GM23338 (cell line): Measurements from ENCODE around the gene S100A16. TPM values are rescaled to one million over a fixed set of nuclear protein-coding genes. Genes with fewer than 3 reads are reported as not detected.

Experiments
- ATAC-seq: fragments of 200-7000 bp; cut with Tn5 transposase; 3 replicates; pipeline ENCODE4 v1.9.1; 2020
- DNase-seq: peaks from one replicate; pipeline ENCODE4 v3.0.0-alpha.2; 2015; ENCODE audit warnings: low spot score
- H2AFZ ChIP-seq: fragments of 200-600 bp; sonication (generic); 2 replicates; pipeline ENCODE4 v1.8.0; 2016; ENCODE audit warnings: antibody characterized with exemption, mild to moderate bottlenecking, moderate library complexity
- H3F3A ChIP-seq: fragments of 200-600 bp; sonication (generic); replicated peaks from 2 replicates; pipeline ENCODE4 v1.8.0; 2017; ENCODE audit warnings: antibody characterized with exemption, mixed run types, low read depth
- H3K27ac ChIP-seq: fragments of 200-600 bp; sonication (generic); 2 replicates; pipeline ENCODE4 v1.6.1; 2016; ENCODE audit warnings: low read depth
- H3K27me3 ChIP-seq: fragments of 200-600 bp; sonication (generic); 2 replicates; pipeline ENCODE4 v1.8.0; 2016; ENCODE audit warnings: mild to moderate bottlenecking, mixed run types, moderate library complexity; ENCODE audit not compliant: insufficient read depth
- H3K36me3 ChIP-seq: fragments of 200-600 bp; sonication (generic); 2 replicates; pipeline ENCODE4 v1.8.0; 2016; ENCODE audit warnings: mild to moderate bottlenecking; ENCODE audit not compliant: insufficient read depth
- H3K4me1 ChIP-seq: fragments of 200-600 bp; sonication (generic); 2 replicates; pipeline ENCODE4 v1.8.0; 2016; ENCODE audit warnings: mild to moderate bottlenecking, moderate library complexity; ENCODE audit not compliant: insufficient read depth
- H3K4me2 ChIP-seq: fragments of 200-600 bp; sonication (generic); 2 replicates; pipeline ENCODE4 v1.7.1; 2017; ENCODE audit warnings: mixed run types
- H3K4me3 ChIP-seq: fragments of 200-600 bp; sonication (generic); 2 replicates; pipeline ENCODE4 v1.6.1; 2016; ENCODE audit warnings: mixed run types
- H3K79me2 ChIP-seq: fragments of 200-600 bp; sonication (generic); replicated peaks from 2 replicates; pipeline ENCODE4 v1.8.0; 2017; ENCODE audit warnings: mild to moderate bottlenecking; ENCODE audit not compliant: insufficient read depth
- H3K9me2 ChIP-seq: fragments of 200-600 bp; sonication (generic); 2 replicates; pipeline ENCODE4 v1.8.0; 2017; ENCODE audit not compliant: insufficient read depth
- H4K20me1 ChIP-seq: fragments of 200-600 bp; sonication (generic); replicated peaks from 2 replicates; pipeline ENCODE4 v1.8.0; 2017; ENCODE audit warnings: mild to moderate bottlenecking; ENCODE audit not compliant: insufficient read depth
- H3K27ac Mint-ChIP-seq: 2 replicates; pipeline ENCODE4 v1.8.0; 2020; ENCODE audit warnings: inconsistent platforms, mild to moderate bottlenecking, moderate library complexity, mixed read lengths
- H3K27me3 Mint-ChIP-seq: 3 replicates; pipeline ENCODE4 v1.8.0; 2022; ENCODE audit warnings: low read depth, mild to moderate bottlenecking, moderate library complexity, mixed read lengths, inconsistent platforms; ENCODE audit not compliant: insufficient read depth, poor library complexity
- H3K36me3 Mint-ChIP-seq: 3 replicates; pipeline ENCODE4 v1.8.0; 2021; ENCODE audit warnings: low read depth, mild to moderate bottlenecking, inconsistent platforms, moderate library complexity, mixed read lengths
- H3K4me1 Mint-ChIP-seq: 3 replicates; pipeline ENCODE4 v1.8.0; 2020; ENCODE audit warnings: mild to moderate bottlenecking, inconsistent platforms, mixed read lengths
- H3K4me3 Mint-ChIP-seq: 3 replicates; pipeline ENCODE4 v1.8.0; 2021; ENCODE audit warnings: moderate library complexity, mild to moderate bottlenecking, inconsistent platforms, mixed read lengths
- H3K9me3 Mint-ChIP-seq: 3 replicates; pipeline ENCODE4 v1.8.0; 2020; ENCODE audit warnings: moderate library complexity, mild to moderate bottlenecking, inconsistent platforms, mixed read lengths
- CREB1 ChIP-seq: fragments of 250-450 bp; sonication (Bioruptor Pico); IDR thresholded peaks from 2 replicates; pipeline ENCODE4 v1.5.0; 2020; ENCODE audit warnings: low read depth, mild to moderate bottlenecking, moderate library complexity
- EZH2 ChIP-seq: fragments of 200-600 bp; sonication (generic); IDR thresholded peaks from one replicate; pipeline ENCODE4 v1.8.0; 2017; ENCODE audit warnings: antibody characterized with exemption, mild to moderate bottlenecking, low read depth; ENCODE audit not compliant: unreplicated experiment
- EZH2phosphoT487 ChIP-seq: fragments of 200-600 bp; sonication (generic); IDR thresholded peaks from one replicate; pipeline ENCODE4 v1.8.1; 2018; ENCODE audit warnings: antibody characterized with exemption; ENCODE audit not compliant: unreplicated experiment
- JUNB ChIP-seq: IDR thresholded peaks from one replicate; pipeline ENCODE4 v1.6.1; 2016; ENCODE audit warnings: antibody characterized with exemption; ENCODE audit not compliant: unreplicated experiment
- NANOG ChIP-seq: IDR thresholded peaks from 2 replicates; pipeline ENCODE4 v1.6.1; 2016; ENCODE audit warnings: antibody characterized with exemption, borderline replicate concordance
- POLR2AphosphoS5 ChIP-seq: IDR thresholded peaks from 2 replicates; pipeline ENCODE4 v1.6.1; 2016; ENCODE audit warnings: antibody characterized with exemption, low read depth
- STAT1 ChIP-seq: IDR thresholded peaks from one replicate; pipeline ENCODE4 v1.6.1; 2016; ENCODE audit warnings: antibody characterized with exemption; ENCODE audit not compliant: unreplicated experiment
- ZNF114 ChIP-seq: fragments of 250-450 bp; sonication (Bioruptor Pico); IDR thresholded peaks from 2 replicates; pipeline ENCODE4 v1.5.0; 2020; ENCODE audit warnings: mild to moderate bottlenecking, moderate library complexity
- ZNF331 ChIP-seq: fragments of 250-450 bp; sonication (Bioruptor Pico); IDR thresholded peaks from 2 replicates; pipeline ENCODE4 v1.5.0; 2020; ENCODE audit warnings: low read depth, mild to moderate bottlenecking, moderate library complexity
- polyA plus RNA-seq: library from polyadenylated mRNA; unstranded; fragments of >200 nt; fragmentation: Nextera tagmentation; extraction: Ambion mirVana; gene quantifications from 2 replicates; pipeline ENCODE4 v1.2.1, GENCODE V29; 2016
- total RNA-seq: library from RNA; depleted of rRNA; stranded (reverse); fragments of >200 nt; shearing (Covaris generic); gene quantifications from 2 replicates; pipeline ENCODE4 v1.2.3, GENCODE V29; 2014
- TF ChIP-seq, protein P1 (sequence below), 2 experiments: fragments of 200-600 bp in 1 of 2; sonication (generic) in 1 of 2; conservative IDR thresholded peaks; 2 replicates each; pipeline versions ENCODE4 v1.5.1 to v1.6.1; 2016 to 2017; ENCODE audit warnings: antibody characterized with exemption in 2 of 2, low read depth in 2 of 2, mild to moderate bottlenecking in 2 of 2, moderate library complexity in 1 of 2
- TF ChIP-seq, protein P2 (sequence below): IDR thresholded peaks from 2 replicates; pipeline ENCODE4 v1.6.1; 2016; ENCODE audit warnings: antibody characterized with exemption
- TF ChIP-seq, protein P3 (sequence below): IDR thresholded peaks from one replicate; pipeline ENCODE4 v1.6.1; 2018; ENCODE audit warnings: antibody characterized with exemption; ENCODE audit not compliant: unreplicated experiment

Gene S100A16
- total and polyA plus RNA-seq, 2 experiments from 2014 or later, result 13.0 to 20.4 TPM

DNA sequence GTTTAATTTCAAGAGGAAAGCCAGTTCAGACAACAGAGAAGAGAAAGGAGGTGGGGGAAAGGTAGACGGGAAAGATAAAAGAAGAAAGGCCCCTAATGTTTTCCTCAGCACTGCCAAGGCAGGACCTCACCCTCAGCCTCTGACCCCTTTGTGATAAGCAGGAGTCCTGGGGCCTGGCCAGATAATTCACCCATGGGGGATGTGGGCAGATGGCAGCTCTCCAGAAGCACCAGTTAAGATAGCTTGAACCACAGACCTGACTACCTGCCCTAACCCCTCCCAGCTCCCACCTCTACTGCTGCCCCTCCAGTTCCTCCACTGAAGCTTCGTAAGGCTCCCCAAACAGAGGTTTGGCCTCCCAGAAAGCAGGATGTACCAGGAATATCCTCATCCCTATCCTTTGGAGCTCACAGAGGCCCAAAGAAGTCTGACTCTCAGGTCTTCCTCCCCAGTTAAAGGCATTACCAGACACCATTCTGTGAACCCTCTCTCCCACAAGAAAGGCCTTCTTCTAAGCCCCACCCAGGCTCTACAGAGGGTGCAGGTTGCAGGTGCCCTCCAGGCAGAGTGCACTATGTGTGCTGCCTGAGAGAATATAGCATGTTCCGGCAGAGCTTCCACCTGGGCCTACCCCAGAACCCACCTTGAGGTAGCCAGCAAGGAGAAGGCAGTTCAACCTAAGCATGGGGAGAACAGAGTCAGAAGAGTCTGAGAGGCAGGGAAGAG lies 36.4 kb upstream of the S100A16 start:
- Histone ChIP-seq H3K36me3 (peaks cover 14% of the 10 kb centered on the region), H3K4me1 (no peaks in the 10 kb centered on the region), H3K9me2 (no peaks in the 10 kb centered on the region), H3K4me3 (no peak overlapping the region), H3K27me3 (no peaks in the 10 kb centered on the region), H2AFZ (no peak overlapping the region), H3K4me2 (no peak overlapping the region), H4K20me1 (peaks cover 19% of the 10 kb centered on the region), H3K27ac (no peak overlapping the region), H3K79me2 (no peaks in the 10 kb centered on the region), H3F3A (peaks cover 28% of the 10 kb centered on the region)
- no peaks in the 10 kb centered on the region for H3K9me3 Mint-ChIP-seq
- H3K27ac Mint-ChIP-seq, result no peak overlapping the region
- no peak for DNase-seq
- peaks cover 6% of the 10 kb centered on the region for H3K4me1 Mint-ChIP-seq
- no peak overlapping the region for H3K4me3 Mint-ChIP-seq
- ATAC-seq, result peak; percentile 7
- H3K36me3 Mint-ChIP-seq, result peaks cover 24% of the 10 kb centered on the region
- TF ChIP-seq EZH2phosphoT487, result no peak
- no peak for TF ChIP-seq CREB1
- TF ChIP-seq, protein P1, sequence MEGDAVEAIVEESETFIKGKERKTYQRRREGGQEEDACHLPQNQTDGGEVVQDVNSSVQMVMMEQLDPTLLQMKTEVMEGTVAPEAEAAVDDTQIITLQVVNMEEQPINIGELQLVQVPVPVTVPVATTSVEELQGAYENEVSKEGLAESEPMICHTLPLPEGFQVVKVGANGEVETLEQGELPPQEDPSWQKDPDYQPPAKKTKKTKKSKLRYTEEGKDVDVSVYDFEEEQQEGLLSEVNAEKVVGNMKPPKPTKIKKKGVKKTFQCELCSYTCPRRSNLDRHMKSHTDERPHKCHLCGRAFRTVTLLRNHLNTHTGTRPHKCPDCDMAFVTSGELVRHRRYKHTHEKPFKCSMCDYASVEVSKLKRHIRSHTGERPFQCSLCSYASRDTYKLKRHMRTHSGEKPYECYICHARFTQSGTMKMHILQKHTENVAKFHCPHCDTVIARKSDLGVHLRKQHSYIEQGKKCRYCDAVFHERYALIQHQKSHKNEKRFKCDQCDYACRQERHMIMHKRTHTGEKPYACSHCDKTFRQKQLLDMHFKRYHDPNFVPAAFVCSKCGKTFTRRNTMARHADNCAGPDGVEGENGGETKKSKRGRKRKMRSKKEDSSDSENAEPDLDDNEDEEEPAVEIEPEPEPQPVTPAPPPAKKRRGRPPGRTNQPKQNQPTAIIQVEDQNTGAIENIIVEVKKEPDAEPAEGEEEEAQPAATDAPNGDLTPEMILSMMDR (conservative IDR thresholded peaks at IDR 0.05; ENCODE audit: low read depth in 2 of 2), result no peak
- no peak for TF ChIP-seq STAT1
- TF ChIP-seq EZH2, result no peak
- no peak for TF ChIP-seq NANOG
- TF ChIP-seq POLR2AphosphoS5, result no peak
- no peak for TF ChIP-seq ZNF114
- no peak for TF ChIP-seq JUNB
- TF ChIP-seq, protein P2, sequence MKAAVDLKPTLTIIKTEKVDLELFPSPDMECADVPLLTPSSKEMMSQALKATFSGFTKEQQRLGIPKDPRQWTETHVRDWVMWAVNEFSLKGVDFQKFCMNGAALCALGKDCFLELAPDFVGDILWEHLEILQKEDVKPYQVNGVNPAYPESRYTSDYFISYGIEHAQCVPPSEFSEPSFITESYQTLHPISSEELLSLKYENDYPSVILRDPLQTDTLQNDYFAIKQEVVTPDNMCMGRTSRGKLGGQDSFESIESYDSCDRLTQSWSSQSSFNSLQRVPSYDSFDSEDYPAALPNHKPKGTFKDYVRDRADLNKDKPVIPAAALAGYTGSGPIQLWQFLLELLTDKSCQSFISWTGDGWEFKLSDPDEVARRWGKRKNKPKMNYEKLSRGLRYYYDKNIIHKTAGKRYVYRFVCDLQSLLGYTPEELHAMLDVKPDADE, result no peak
- H3K27me3 Mint-ChIP-seq, result peaks cover 12% of the 10 kb centered on the region

DNA sequence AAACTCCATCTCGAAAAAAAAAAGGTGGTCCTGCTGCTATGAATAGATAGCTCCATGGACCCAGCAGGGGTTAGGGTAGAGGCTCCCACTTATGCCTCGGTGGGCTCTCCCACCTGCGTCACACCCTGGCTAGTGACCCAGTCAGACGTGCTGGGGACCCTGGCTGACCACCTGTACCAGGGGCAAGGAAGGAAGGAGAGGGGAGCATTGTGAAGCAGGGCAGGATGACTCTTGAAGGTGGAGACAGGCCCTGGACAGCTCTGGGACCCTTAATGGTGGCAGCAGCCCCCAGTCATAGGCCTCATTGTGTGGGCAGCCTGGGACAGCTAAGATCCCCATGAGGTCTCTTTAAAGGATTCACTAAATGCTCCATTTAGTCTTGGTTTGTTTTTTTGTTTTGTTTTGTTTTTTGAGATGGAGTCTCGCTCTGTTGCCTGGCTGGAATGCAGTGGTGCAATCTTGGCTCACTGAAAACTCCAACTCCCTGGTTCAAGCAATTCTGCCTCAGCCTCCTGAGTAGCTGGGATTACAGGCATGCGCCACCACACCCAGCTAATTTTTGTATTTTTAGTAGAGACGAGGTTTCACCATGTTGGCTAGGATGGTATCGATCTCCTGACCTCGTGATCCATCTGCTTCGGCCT lies 35.2 kb upstream of the S100A16 start:
- Histone ChIP-seq H4K20me1 (peaks cover 23% of the 10 kb centered on the region), H3F3A (peaks cover 38% of the 10 kb centered on the region), H3K36me3 (peaks cover 26% of the 10 kb centered on the region), H3K4me2 (no peak overlapping the region), H3K27me3 (no peaks in the 10 kb centered on the region), H3K27ac (no peak overlapping the region), H3K4me3 (no peak overlapping the region), H3K4me1 (no peaks in the 10 kb centered on the region), H2AFZ (no peak overlapping the region), H3K79me2 (no peaks in the 10 kb centered on the region), H3K9me2 (no peaks in the 10 kb centered on the region)
- Mint-ChIP-seq H3K9me3 (no peaks in the 10 kb centered on the region), H3K27me3 (peaks cover 12% of the 10 kb centered on the region), H3K36me3 (peaks cover 36% of the 10 kb centered on the region), H3K4me3 (no peak overlapping the region), H3K4me1 (peaks cover 6% of the 10 kb centered on the region), H3K27ac (no peak overlapping the region)
- DNase-seq, result no peak
- ATAC-seq, result peak; percentile 17
- TF ChIP-seq POLR2AphosphoS5, result 0 out of 2 replicates have a peak, but pooled peaks have one; percentile 23
- TF ChIP-seq, protein P3, sequence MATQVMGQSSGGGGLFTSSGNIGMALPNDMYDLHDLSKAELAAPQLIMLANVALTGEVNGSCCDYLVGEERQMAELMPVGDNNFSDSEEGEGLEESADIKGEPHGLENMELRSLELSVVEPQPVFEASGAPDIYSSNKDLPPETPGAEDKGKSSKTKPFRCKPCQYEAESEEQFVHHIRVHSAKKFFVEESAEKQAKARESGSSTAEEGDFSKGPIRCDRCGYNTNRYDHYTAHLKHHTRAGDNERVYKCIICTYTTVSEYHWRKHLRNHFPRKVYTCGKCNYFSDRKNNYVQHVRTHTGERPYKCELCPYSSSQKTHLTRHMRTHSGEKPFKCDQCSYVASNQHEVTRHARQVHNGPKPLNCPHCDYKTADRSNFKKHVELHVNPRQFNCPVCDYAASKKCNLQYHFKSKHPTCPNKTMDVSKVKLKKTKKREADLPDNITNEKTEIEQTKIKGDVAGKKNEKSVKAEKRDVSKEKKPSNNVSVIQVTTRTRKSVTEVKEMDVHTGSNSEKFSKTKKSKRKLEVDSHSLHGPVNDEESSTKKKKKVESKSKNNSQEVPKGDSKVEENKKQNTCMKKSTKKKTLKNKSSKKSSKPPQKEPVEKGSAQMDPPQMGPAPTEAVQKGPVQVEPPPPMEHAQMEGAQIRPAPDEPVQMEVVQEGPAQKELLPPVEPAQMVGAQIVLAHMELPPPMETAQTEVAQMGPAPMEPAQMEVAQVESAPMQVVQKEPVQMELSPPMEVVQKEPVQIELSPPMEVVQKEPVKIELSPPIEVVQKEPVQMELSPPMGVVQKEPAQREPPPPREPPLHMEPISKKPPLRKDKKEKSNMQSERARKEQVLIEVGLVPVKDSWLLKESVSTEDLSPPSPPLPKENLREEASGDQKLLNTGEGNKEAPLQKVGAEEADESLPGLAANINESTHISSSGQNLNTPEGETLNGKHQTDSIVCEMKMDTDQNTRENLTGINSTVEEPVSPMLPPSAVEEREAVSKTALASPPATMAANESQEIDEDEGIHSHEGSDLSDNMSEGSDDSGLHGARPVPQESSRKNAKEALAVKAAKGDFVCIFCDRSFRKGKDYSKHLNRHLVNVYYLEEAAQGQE, result no peak
- no peak for TF ChIP-seq ZNF331 (CRISPR knock-in tag)
